NCI-H774 (cell line): ENCODE results near the gene CTSF.
"Not testable (repeated sequence)": the region's sequence is repeated elsewhere in the genome, so short reads cannot be mapped to it uniquely, and the experiment has no call there.

Experiments used
- DNase-seq: peaks from one replicate; lab custom pipeline; 2025; lab: John Stamatoyannopoulos, UW

The CTSF gene

GRCh38 chr11:66559142-66559865 is 9.1 kb downstream of the CTSF start:
- no peak for DNase-seq

- no peak for DNase-seq
These were observed 10.6 kb downstream of the CTSF start for GRCh38 chr11:66557733-66558326.

GRCh38 chr11:66556086-66556485 is 12.3 kb downstream of the CTSF start:
- peak; percentile 24 for DNase-seq

- DNase-seq = no peak
These were observed 13.0 kb downstream of the CTSF start for GRCh38 chr11:66555416-66555815.

- DNase-seq = no peak
These were observed 13.8 kb downstream of the CTSF start for GRCh38 chr11:66554602-66555001.

GRCh38 chr11:66550887-66551286 is 17.5 kb downstream of the CTSF start:
- no peak for DNase-seq

- no peak for DNase-seq
These were observed 18.7 kb downstream of the CTSF start for GRCh38 chr11:66549696-66550095.

GRCh38 chr11:66548774-66549630 is 19.4 kb downstream of the CTSF start:
- DNase-seq = no peak

- DNase-seq = no peak
These were observed 20.4 kb downstream of the CTSF start for GRCh38 chr11:66548041-66548440.

GRCh38 chr11:66547662-66548009 is 20.8 kb downstream of the CTSF start:
- DNase-seq = no peak

- DNase-seq = no peak
These were observed 21.3 kb downstream of the CTSF start for GRCh38 chr11:66546966-66547661.

- no peak for DNase-seq
These were observed 21.9 kb downstream of the CTSF start, which contains the start of gene ACTN3 for GRCh38 chr11:66546368-66546965. Gene ACTN3, plus strand, starts transcription at chr11:66546903. Its CDS starts 35 bp downstream, at chr11:66546938.

GRCh38 chr11:66545701-66546367 is 22.6 kb downstream of the CTSF start, which contains the start of gene ZDHHC24:
Gene ZDHHC24, minus strand, starts transcription at chr11:66546048. Its CDS starts 45 bp downstream, at chr11:66546003.
- DNase-seq = peak; percentile 98

- DNase-seq = not testable (repeated sequence)
These were observed 23.5 kb downstream of the CTSF start for GRCh38 chr11:66544952-66545351.

GRCh38 chr11:66543263-66544107 is 24.9 kb downstream of the CTSF start:
- no peak for DNase-seq

- no peak for DNase-seq
These were observed 26.0 kb downstream of the CTSF start for GRCh38 chr11:66542362-66542761.

GRCh38 chr11:66541892-66542291 is 26.5 kb downstream of the CTSF start:
- DNase-seq = no peak

- DNase-seq = not testable (repeated sequence)
These were observed 27.8 kb downstream of the CTSF start for GRCh38 chr11:66540598-66540997.

- no peak for DNase-seq
These were observed 28.6 kb downstream of the CTSF start for GRCh38 chr11:66539870-66540213.

GRCh38 chr11:66539170-66539869 is 29.1 kb downstream of the CTSF start:
- no peak for DNase-seq
